IPS-15b (cell line): ENCODE data around the gene IL1RL2.

Experiments used
- H3K27me3 ChIP-seq: one replicate; pipeline ENCODE4 v1.6.1; 2013; ENCODE audit warnings: low read length; ENCODE audit not compliant: control insufficient read depth, insufficient read depth
- H3K36me3 ChIP-seq: one replicate; pipeline ENCODE4 v1.6.1; 2013; ENCODE audit warnings: low read length; ENCODE audit not compliant: control insufficient read depth, insufficient read depth
- H3K4me1 ChIP-seq: one replicate; pipeline ENCODE4 v1.6.1; 2013; ENCODE audit warnings: mild to moderate bottlenecking, low read length; ENCODE audit not compliant: control insufficient read depth, insufficient read depth
- H3K4me3 ChIP-seq: one replicate; pipeline ENCODE4 v1.5.1; 2013; ENCODE audit warnings: low read depth, low read length
- H3K9ac ChIP-seq: one replicate; pipeline ENCODE4 v1.6.1; 2013; ENCODE audit warnings: low read depth, mild to moderate bottlenecking, low read length
- H3K9me3 ChIP-seq: one replicate; pipeline ENCODE4 v1.6.1; 2013; ENCODE audit warnings: mild to moderate bottlenecking, low read length; ENCODE audit not compliant: control insufficient read depth, insufficient read depth

IL1RL2 gene

DNA sequence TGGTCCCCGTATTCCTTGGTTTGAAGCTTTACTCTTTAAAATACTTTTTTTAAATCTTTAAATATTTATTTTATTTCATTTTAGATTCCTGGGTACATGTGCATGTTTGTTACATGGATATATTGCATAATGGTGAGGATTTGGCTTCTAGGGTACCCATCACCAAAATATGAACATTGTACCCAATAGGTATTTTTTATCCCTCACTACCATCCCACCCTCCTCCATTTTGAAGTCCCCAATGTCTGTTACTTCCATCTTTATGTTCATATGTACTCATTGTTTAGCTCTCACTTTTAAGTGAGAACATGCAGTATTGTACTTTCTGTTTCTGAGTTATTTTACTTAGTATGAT lies 65.0 kb downstream of the IL1RL2 start:
- Histone ChIP-seq H3K27me3 (peaks cover 31% of the 10 kb centered on the region), H3K4me3 (peak overlapping the region; percentile 52), H3K9ac (no peak overlapping the region), H3K36me3 (no peaks in the 10 kb centered on the region), H3K9me3 (no peaks in the 10 kb centered on the region), H3K4me1 (no peaks in the 10 kb centered on the region)

DNA sequence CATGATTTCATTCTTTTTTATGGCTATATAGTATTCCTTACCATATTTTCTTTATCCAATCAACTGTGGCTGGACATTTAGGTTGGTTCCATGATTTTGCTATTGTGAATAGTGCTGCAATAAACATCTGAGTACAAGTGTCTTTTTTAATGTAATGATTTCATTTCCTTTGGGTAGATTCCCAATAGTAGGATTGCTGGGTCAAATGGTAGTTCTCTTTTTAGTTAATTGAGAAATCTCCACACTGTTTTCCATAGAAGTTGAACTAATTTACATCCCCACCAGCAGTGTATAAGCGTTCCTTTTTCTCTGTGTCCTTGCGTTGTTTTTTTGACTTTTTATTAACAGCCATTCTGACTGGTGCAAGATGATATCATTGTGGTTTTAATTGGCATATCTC lies 65.4 kb downstream of the IL1RL2 start:
- no peaks in the 10 kb centered on the region for H3K9me3 ChIP-seq
- no peaks in the 10 kb centered on the region for H3K4me1 ChIP-seq
- no peaks in the 10 kb centered on the region for H3K36me3 ChIP-seq
- H3K4me3 ChIP-seq: no peak overlapping the region
- peaks cover 31% of the 10 kb centered on the region for H3K27me3 ChIP-seq
- no peak overlapping the region for H3K9ac ChIP-seq

DNA sequence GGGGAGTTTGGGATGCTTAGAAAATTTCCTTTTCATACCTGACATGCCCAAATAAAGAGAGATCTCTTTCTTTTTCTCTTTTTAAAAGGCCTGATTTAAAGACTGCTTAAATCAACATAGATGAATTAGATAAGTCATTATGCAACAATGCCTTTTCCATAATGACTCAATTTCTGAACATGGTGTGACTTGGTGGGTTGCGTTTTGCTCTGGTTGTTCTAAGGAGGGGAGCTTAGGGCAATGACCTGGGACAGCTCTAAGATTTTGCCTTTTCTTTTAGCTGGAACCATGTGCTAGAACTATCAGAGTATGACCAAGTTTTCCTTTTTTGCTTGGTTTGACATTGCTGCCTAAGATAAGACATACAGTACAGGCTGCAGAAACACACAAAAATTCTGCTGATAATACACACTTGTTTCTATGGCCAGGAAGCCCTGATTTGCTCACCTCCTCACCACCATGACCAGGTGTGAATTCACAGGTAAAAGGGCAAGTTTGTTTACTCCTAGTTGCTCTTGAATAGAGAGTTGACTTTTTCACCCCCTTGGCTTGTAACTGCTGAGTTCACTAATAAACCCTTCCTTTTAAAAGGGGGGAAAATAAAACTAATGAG lies 66.4 kb downstream of the IL1RL2 start:
- Histone ChIP-seq H3K4me3 (no peak overlapping the region), H3K4me1 (no peaks in the 10 kb centered on the region), H3K36me3 (no peaks in the 10 kb centered on the region), H3K9me3 (no peaks in the 10 kb centered on the region), H3K27me3 (peaks cover 31% of the 10 kb centered on the region), H3K9ac (no peak overlapping the region)

DNA sequence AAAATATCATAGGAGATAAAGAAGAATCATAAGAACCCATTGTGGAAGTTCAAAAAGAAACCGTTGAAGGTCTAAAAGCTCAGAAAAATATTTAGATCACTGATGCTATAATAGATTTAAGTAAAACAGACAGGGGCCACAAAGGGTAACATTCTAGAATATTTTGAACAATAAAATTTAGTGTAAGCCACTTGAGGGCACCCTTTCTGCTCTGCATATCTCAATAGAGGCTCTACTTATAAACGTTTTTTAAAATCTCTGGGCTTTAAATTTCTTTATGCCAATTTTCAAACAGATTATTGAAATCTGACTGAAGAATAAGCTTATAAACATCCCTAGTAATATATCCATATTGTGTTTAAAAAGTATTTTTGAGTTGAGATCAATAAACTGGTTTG lies 66.9 kb downstream of the IL1RL2 start:
- no peaks in the 10 kb centered on the region for H3K36me3 ChIP-seq
- peaks cover 26% of the 10 kb centered on the region for H3K27me3 ChIP-seq

DNA sequence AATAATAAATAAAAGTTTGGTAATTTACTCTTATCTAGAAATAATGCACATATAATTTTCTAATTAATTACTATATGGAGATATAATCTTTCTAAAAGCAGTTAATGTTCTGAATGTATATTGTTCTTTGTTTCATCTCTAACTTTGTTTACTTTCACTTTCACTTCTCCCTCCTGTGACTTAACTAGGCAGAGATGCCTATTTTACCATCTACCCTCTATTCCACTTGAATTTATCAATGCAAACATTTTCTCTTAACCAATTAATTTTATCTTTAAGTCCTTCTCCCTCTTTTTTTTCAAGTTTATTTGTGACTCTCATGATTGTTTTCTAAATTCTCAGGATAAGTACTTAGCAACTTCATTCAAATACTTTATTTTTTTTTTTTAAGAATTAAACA lies 69.5 kb downstream of the IL1RL2 start:
- no peak overlapping the region for H3K4me3 ChIP-seq
- no peaks in the 10 kb centered on the region for H3K4me1 ChIP-seq
- no peaks in the 10 kb centered on the region for H3K36me3 ChIP-seq
- H3K9ac ChIP-seq: no peak overlapping the region
- peaks cover 3% of the 10 kb centered on the region for H3K27me3 ChIP-seq
- H3K9me3 ChIP-seq: no peaks in the 10 kb centered on the region

More for the DNA sequence above, 66.9 kb downstream of the IL1RL2 start:
- no peaks in the 10 kb centered on the region for H3K4me1 ChIP-seq
- H3K4me3 ChIP-seq: no peak overlapping the region
- H3K9ac ChIP-seq: no peak overlapping the region
- no peaks in the 10 kb centered on the region for H3K9me3 ChIP-seq

DNA sequence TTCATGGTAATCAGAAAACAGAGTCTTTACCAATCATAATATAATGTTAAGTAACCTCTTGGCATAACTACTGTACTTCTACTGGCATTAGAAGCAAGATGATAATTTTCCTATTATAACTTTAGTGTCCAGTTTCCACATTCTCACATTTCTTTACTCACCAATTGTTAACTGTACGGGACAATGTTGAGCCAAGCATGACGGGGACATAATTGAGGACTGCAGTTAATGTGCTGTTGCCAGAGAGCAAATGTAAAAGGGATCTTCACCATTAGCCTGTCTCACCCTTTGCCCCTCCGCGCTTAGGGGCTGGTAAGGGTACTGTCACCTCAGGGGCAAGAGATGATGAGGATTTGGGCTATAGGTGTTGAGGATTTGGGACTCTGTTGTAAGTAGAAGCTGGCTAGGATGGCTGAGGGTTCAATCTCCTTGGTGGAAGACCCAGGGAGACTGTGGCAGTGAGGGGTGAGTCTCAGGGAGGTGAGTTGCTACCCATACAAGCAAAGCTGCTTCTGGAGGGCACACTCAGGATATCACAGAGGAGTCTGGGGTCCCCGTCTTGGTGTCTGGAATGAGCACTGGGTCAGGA lies 70.1 kb downstream of the IL1RL2 start:
- H3K9ac ChIP-seq: no peak overlapping the region
- no peaks in the 10 kb centered on the region for H3K9me3 ChIP-seq
- no peaks in the 10 kb centered on the region for H3K36me3 ChIP-seq
- no peaks in the 10 kb centered on the region for H3K27me3 ChIP-seq
- no peak overlapping the region for H3K4me3 ChIP-seq
- no peaks in the 10 kb centered on the region for H3K4me1 ChIP-seq

DNA sequence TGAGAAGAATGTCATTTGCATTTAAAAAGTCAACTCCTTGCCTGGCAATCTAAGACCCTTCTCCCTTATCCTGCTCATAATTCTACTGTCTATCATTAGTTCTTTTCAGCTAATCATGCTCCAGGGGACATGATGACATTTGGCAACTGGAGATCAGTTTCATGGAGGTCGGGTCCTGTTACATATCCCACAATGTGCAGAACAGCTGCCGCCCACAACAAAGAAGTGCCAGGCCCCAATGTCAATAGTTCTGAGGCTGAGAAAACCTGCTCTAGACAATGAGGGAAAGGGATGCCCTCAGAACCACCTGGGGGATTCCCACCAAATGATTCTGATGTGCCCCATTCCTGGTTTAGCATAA lies 71.2 kb downstream of the IL1RL2 start:
- Histone ChIP-seq H3K4me3 (no peak overlapping the region), H3K27me3 (no peaks in the 10 kb centered on the region), H3K9me3 (no peaks in the 10 kb centered on the region), H3K4me1 (no peaks in the 10 kb centered on the region), H3K9ac (no peak overlapping the region), H3K36me3 (no peaks in the 10 kb centered on the region)

DNA sequence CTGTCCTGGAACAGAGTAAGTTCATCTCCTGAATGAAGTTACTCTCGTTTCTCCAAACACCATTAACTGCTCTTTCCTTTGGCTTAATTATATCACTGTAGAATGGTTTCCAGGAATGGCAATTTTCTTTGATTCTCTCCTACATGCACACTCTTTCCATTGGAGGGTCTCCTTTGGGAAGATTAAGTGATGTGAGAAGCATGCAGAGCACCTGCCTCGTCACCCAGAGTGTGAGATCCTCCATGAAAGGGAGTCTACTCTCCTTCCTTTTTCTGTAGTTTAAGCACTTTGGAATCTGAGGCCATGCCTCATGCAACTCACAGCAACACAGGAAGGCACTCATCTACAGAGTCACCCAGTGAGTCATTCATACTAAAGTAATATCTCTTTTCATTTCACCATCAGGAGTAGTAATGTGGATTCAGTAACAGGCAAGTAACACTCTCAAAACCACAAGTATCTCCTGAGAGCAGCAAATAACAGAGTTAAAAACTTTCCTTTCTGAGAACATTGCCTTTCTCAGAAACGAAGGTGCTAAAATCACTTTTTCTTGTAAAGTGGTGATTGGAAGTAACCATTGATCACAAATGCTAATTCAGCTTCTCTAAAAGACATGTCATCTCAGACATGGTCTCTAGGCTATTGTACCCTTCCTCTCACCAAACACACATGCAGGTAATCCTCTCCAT lies 71.7 kb downstream of the IL1RL2 start:
- H3K36me3 ChIP-seq: no peaks in the 10 kb centered on the region
- no peak overlapping the region for H3K4me3 ChIP-seq
- no peak overlapping the region for H3K9ac ChIP-seq
- H3K27me3 ChIP-seq: no peaks in the 10 kb centered on the region
- H3K9me3 ChIP-seq: no peaks in the 10 kb centered on the region
- no peaks in the 10 kb centered on the region for H3K4me1 ChIP-seq

DNA sequence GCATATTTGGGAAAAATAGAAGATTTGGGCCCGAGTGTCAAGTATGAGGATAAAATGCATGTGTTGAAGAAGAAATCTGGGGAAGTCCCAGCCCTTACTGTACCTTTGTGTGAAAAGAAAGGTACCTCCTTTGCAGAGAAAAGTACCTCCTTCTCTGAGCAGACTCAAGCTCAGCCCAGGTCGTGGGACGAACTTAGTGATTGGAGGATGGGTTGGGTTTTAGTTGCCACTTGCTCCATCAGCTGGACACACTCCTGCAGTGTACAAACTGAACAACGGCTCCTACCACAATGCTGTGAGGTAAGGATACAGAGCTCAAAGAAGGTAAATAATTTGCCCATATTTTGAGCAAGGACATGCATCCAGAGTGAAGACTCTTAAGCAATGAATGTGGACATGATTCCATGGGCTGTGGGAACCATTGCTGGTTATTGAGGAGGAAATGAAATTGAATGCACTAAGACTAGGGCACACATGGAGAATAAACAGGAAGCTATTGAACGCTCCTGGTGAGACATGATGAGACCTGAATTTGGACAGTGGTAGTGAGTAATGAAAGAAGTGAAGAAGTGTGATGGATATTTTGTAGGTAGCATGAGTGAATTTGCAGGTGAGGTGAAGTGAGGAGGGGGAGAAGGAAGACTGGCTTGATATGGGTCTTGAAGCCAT lies 74.8 kb downstream of the IL1RL2 start:
- no peaks in the 10 kb centered on the region for H3K9me3 ChIP-seq
- H3K9ac ChIP-seq: no peak overlapping the region
- H3K4me3 ChIP-seq: no peak overlapping the region
- no peaks in the 10 kb centered on the region for H3K27me3 ChIP-seq
- no peaks in the 10 kb centered on the region for H3K36me3 ChIP-seq
- H3K4me1 ChIP-seq: no peaks in the 10 kb centered on the region

DNA sequence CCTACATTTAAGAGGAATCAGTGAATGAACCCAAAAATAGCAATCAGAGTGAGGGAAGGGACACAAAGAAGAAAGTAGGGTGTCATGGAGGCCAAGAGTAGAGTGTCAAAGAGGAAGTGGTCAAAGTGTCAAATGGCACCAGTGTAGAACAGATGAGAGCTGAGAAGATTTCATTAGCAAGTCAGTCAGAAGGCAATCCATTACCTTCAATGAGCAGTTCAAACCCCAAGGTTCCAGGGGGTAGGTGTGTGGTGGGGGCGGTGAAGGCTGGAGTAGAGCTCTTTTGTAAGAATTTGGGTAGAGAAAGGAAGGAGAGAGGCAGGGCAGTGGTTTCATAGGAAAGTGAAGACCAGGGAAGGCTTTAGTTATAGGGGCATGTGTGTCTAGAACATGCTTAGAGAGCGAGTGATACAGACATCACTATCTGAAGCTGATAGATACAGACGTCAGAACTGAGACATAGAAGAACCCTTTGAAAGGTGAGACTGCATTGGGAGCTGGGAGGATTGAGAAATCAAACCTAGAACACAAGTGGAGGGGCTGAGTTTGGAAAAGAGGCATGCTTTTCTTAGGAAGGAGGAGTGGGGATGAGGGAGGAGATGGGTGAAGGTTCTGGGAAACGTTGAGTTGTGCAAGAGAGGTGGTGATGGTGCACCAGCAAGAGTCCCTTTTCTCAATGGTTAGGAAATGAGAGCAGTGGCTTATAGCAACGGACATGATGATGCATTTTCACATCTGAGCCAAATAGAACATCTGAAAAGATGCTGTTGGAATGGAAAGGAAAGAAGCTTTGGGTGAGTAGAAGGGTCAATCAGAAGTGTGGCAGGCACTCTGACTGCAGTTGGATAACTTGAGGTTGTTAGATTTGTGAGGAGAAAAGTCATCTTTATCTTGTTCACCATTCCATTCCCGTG lies 75.7 kb downstream of the IL1RL2 start:
- Histone ChIP-seq H3K27me3 (no peaks in the 10 kb centered on the region), H3K4me3 (no peak overlapping the region)

DNA sequence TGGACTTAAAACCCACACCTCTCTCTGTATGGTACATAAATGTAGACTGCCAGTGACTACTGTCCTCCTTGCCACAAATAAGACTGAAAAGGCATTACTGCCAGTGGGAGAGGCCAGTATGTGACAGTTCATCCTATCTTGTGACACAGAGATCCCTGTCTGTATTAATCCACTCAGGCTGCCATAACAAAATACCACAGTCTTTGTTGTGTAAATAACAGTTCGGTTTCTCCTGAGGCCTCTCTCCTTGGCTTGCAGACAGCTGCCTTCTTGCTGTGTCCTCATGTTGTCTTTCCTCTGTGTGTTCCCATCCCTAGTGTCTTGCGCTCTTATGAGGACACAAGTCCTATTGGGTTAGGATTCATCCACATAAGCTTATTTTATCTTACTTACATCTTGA lies 78.1 kb downstream of the IL1RL2 start:
- Histone ChIP-seq H3K27me3 (no peaks in the 10 kb centered on the region), H3K4me1 (no peaks in the 10 kb centered on the region), H3K36me3 (no peaks in the 10 kb centered on the region), H3K9me3 (no peaks in the 10 kb centered on the region), H3K4me3 (no peak overlapping the region), H3K9ac (no peak overlapping the region)

More for the DNA sequence above, 75.7 kb downstream of the IL1RL2 start:
- Histone ChIP-seq H3K36me3 (no peaks in the 10 kb centered on the region), H3K9me3 (no peaks in the 10 kb centered on the region), H3K4me1 (no peaks in the 10 kb centered on the region), H3K9ac (no peak overlapping the region)
